HTR-8/SVneo (cell line): Measurements from ENCODE around the gene KRT5.
"Not testable (repeated sequence)": the region's sequence is repeated elsewhere in the genome, so short reads cannot be mapped to it uniquely, and the experiment has no call there.

Source experiments
- DNase-seq: peaks from one replicate; pipeline ENCODE4 v3.0.0; 2011; ENCODE audit warnings: low spot score, mixed read lengths; ENCODE audit not compliant: insufficient read length
- FAIRE-seq: peaks from 2 replicates; lab custom pipeline; 2011; peaks lifted over from hg19 to GRCh38; lab: Jason Lieb, UNC

Gene KRT5

GRCh38 chr12:52498946-52499345, 21.2 kb downstream of the KRT5 start:
- DNase-seq (no peak), FAIRE-seq (no peak)

- FAIRE-seq (no peak), DNase-seq (no peak)
Measured at GRCh38 chr12:52497975-52498374, 22.2 kb downstream of the KRT5 start.

GRCh38 chr12:52496590-52497071, 23.6 kb downstream of the KRT5 start:
- DNase-seq (peak; percentile 45), FAIRE-seq (peak; percentile 33)

- no peak for DNase-seq
- FAIRE-seq: no peak
Measured at GRCh38 chr12:52496054-52496453, 24.1 kb downstream of the KRT5 start.

GRCh38 chr12:52495389-52495788, 24.8 kb downstream of the KRT5 start:
- FAIRE-seq (no peak), DNase-seq (peak; percentile 15)

GRCh38 chr12:52494518-52494917, 25.7 kb downstream of the KRT5 start:
- FAIRE-seq: no peak
- no peak for DNase-seq

GRCh38 chr12:52494100-52494499, 26.1 kb downstream of the KRT5 start:
- DNase-seq: no peak
- no peak for FAIRE-seq

GRCh38 chr12:52493172-52493571, 27.0 kb downstream of the KRT5 start, which contains the start of gene KRT6A:
KRT6A (minus strand) TSS chr12:52493257; CDS start chr12:52493188, 69 bp downstream.
- DNase-seq (no peak), FAIRE-seq (no peak)

- DNase-seq, FAIRE-seq: not testable (repeated sequence)
Measured at GRCh38 chr12:52492405-52492804, 27.8 kb downstream of the KRT5 start.

GRCh38 chr12:52491495-52491894, 28.7 kb downstream of the KRT5 start:
- DNase-seq, FAIRE-seq: not testable (repeated sequence)

GRCh38 chr12:52488736-52489135, 31.5 kb downstream of the KRT5 start:
- FAIRE-seq (no peak), DNase-seq (no peak)

GRCh38 chr12:52487744-52488443, 32.3 kb downstream of the KRT5 start:
- not testable (repeated sequence) for FAIRE-seq

GRCh38 chr12:52487211-52487610, 33.0 kb downstream of the KRT5 start:
- FAIRE-seq: no peak
- no peak for DNase-seq

More at GRCh38 chr12:52487744-52488443, 32.3 kb downstream of the KRT5 start:
- not testable (repeated sequence) for DNase-seq

- FAIRE-seq: no peak
- DNase-seq: no peak
Measured at GRCh38 chr12:52486166-52487105, 33.8 kb downstream of the KRT5 start.

- DNase-seq: no peak
- FAIRE-seq: no peak
Measured at GRCh38 chr12:52480073-52480472, 40.1 kb downstream of the KRT5 start.

GRCh38 chr12:52477651-52478050, 42.5 kb downstream of the KRT5 start:
- FAIRE-seq (no peak), DNase-seq (no peak)

GRCh38 chr12:52474212-52474611, 46.0 kb downstream of the KRT5 start:
- DNase-seq: no peak
- no peak for FAIRE-seq

GRCh38 chr12:52473768-52474167, 46.4 kb downstream of the KRT5 start, which contains the start of gene KRT6C:
KRT6C (minus strand) TSS chr12:52473805; CDS start chr12:52473737, 68 bp downstream.
- DNase-seq: no peak
- FAIRE-seq: no peak

GRCh38 chr12:52469853-52470252, 50.3 kb downstream of the KRT5 start:
- no peak for DNase-seq
- FAIRE-seq: no peak

GRCh38 chr12:52464897-52465296, 55.3 kb downstream of the KRT5 start:
- DNase-seq: no peak
- FAIRE-seq: no peak
